Measurements from ENCODE around the gene NPAS3.

NPAS3 gene

GRCh38 chr14:33717866-33718265 is 779.2 kb downstream of the NPAS3 start:
- no peak for DNase-seq (ENCODE audit: low spot score)

GRCh38 chr14:33720284-33720787 is 781.7 kb downstream of the NPAS3 start:
- DNase-seq (ENCODE audit: low spot score): no peak

- no peak for DNase-seq (ENCODE audit: low spot score)
Observed at GRCh38 chr14:33726685-33727084, 788.0 kb downstream of the NPAS3 start.

GRCh38 chr14:33727606-33728005 is 788.9 kb downstream of the NPAS3 start:
- DNase-seq (ENCODE audit: low spot score): no peak

GRCh38 chr14:33728010-33728498 is 789.4 kb downstream of the NPAS3 start:
- DNase-seq (ENCODE audit: low spot score): no peak

- no peak for DNase-seq (ENCODE audit: low spot score)
Observed at GRCh38 chr14:33730156-33730555, 791.5 kb downstream of the NPAS3 start.

- no peak for DNase-seq (ENCODE audit: low spot score)
Observed at GRCh38 chr14:33732175-33732574, 793.5 kb downstream of the NPAS3 start.

GRCh38 chr14:33733310-33733709 is 794.6 kb downstream of the NPAS3 start:
- no peak for DNase-seq (ENCODE audit: low spot score)

GRCh38 chr14:33733721-33734120 is 795.0 kb downstream of the NPAS3 start:
- no peak for DNase-seq (ENCODE audit: low spot score)

- DNase-seq (ENCODE audit: low spot score): no peak
Observed at GRCh38 chr14:33734387-33734786, 795.7 kb downstream of the NPAS3 start.

GRCh38 chr14:33736299-33736825 is 797.7 kb downstream of the NPAS3 start:
- DNase-seq (ENCODE audit: low spot score): no peak

GRCh38 chr14:33736979-33737378 is 798.3 kb downstream of the NPAS3 start:
- DNase-seq (ENCODE audit: low spot score): no peak

GRCh38 chr14:33737446-33737845 is 798.8 kb downstream of the NPAS3 start:
- DNase-seq (ENCODE audit: low spot score): no peak

- DNase-seq (ENCODE audit: low spot score): no peak
Observed at GRCh38 chr14:33738029-33738428, 799.4 kb downstream of the NPAS3 start.

- no peak for DNase-seq (ENCODE audit: low spot score)
Observed at GRCh38 chr14:33738491-33738890, 799.8 kb downstream of the NPAS3 start.

- DNase-seq (ENCODE audit: low spot score): no peak
Observed at GRCh38 chr14:33740531-33740930, 801.9 kb downstream of the NPAS3 start.

- DNase-seq (ENCODE audit: low spot score): no peak
Observed at GRCh38 chr14:33742166-33742565, 803.5 kb downstream of the NPAS3 start.

- no peak for DNase-seq (ENCODE audit: low spot score)
Observed at GRCh38 chr14:33745163-33745562, 806.5 kb downstream of the NPAS3 start.

- DNase-seq (ENCODE audit: low spot score): no peak
Observed at GRCh38 chr14:33747749-33748148, 809.1 kb downstream of the NPAS3 start.

- DNase-seq (ENCODE audit: low spot score): no peak
Observed at GRCh38 chr14:33754261-33754660, 815.6 kb downstream of the NPAS3 start.

GRCh38 chr14:33755358-33755757 is 816.7 kb downstream of the NPAS3 start:
- DNase-seq (ENCODE audit: low spot score): no peak

- DNase-seq (ENCODE audit: low spot score): no peak
Observed at GRCh38 chr14:33756833-33757232, 818.2 kb downstream of the NPAS3 start.

GRCh38 chr14:33758547-33758946 is 819.9 kb downstream of the NPAS3 start:
- DNase-seq (ENCODE audit: low spot score): no peak

- DNase-seq (ENCODE audit: low spot score): no peak
Observed at GRCh38 chr14:33762161-33762851, 823.6 kb downstream of the NPAS3 start.

Data from ecto neural progenitor cell (in vitro differentiated cells).